OCI-LY7 (cell line): ENCODE data around the gene RAD51D. TPM values are rescaled to one million over a fixed set of nuclear protein-coding genes. Genes with fewer than 3 reads are reported as not detected.

Experiments used
- Bru-seq: library from RNA; stranded (reverse); fragments of 400-500 nt; gene quantifications from one replicate; lab custom pipeline; 2021; lab: Mats Ljungman, UMichigan
- BruChase-seq, 2 experiments: library from RNA; stranded (reverse); fragments of 400-500 nt; gene quantifications; one replicate each; lab custom pipeline; 2021; lab: Mats Ljungman, UMichigan
- BruUV-seq: library from RNA; stranded (reverse); fragments of 400-500 nt; replicated peaks from 2 replicates; lab custom pipeline; 2021; lab: Mats Ljungman, UMichigan
- CTCF ChIA-PET: fragments of 300-600 bp; sonication (Branson Sonifier 250); formaldehyde crosslinking; loops from one replicate; lab custom pipeline; 2022; ENCODE audit warnings: antibody characterized with exemption; ENCODE audit not compliant: unreplicated experiment; lab: Charles Lee
- POLR2A ChIA-PET: fragments of 300-600 bp; sonication (Branson Sonifier 250); formaldehyde crosslinking; loops from one replicate; lab custom pipeline; 2022; ENCODE audit warnings: antibody characterized with exemption; lab: Charles Lee
- DNase-seq: peaks from one replicate; pipeline ENCODE4 v3.0.0-alpha.2; 2015; ENCODE audit warnings: low spot score
- H2AFZ ChIP-seq: fragments of 200-600 bp; sonication (generic), shearing (Covaris generic); 2 replicates; pipeline ENCODE4 v1.6.1; 2014; ENCODE audit warnings: mild to moderate bottlenecking, antibody characterized with exemption, low read length, moderate library complexity
- H3K27ac ChIP-seq: fragments of 200-600 bp; sonication (generic); 2 replicates; pipeline ENCODE4 v1.5.1; 2014; ENCODE audit warnings: mixed run types, low read depth, mild to moderate bottlenecking, moderate library complexity, low read length, inconsistent platforms; ENCODE audit not compliant: poor library complexity, severe bottlenecking
- H3K36me3 ChIP-seq: fragments of 200-600 bp; sonication (generic); 2 replicates; pipeline ENCODE4 v1.6.1; 2014; ENCODE audit warnings: mild to moderate bottlenecking, antibody characterized with exemption, low read length, moderate library complexity, mixed read lengths; ENCODE audit not compliant: insufficient read depth
- H3K4me1 ChIP-seq: fragments of 200-600 bp; sonication (generic); 2 replicates; pipeline ENCODE4 v1.5.1; 2014; ENCODE audit warnings: mild to moderate bottlenecking, low read length; ENCODE audit not compliant: insufficient read depth, poor library complexity, severe bottlenecking
- H3K4me2 ChIP-seq: fragments of 200-600 bp; sonication (generic); 2 replicates; pipeline ENCODE4 v1.6.1; 2014; ENCODE audit warnings: mild to moderate bottlenecking, low read length
- H3K4me3 ChIP-seq: fragments of 200-600 bp; sonication (generic); 2 replicates; pipeline ENCODE4 v1.5.1; 2014; ENCODE audit warnings: mild to moderate bottlenecking, low read depth, low read length; ENCODE audit not compliant: poor library complexity, severe bottlenecking
- H3K79me2 ChIP-seq: fragments of 200-600 bp; sonication (generic); 2 replicates; pipeline ENCODE4 v1.6.1; 2016; ENCODE audit warnings: low read depth, mild to moderate bottlenecking, low read length, moderate library complexity, mixed read lengths; ENCODE audit not compliant: insufficient read depth
- H3K9me2 ChIP-seq: fragments of 200-600 bp; sonication (generic); 2 replicates; pipeline ENCODE4 v1.6.1; 2016; ENCODE audit warnings: mild to moderate bottlenecking, low read length, mixed read lengths; ENCODE audit not compliant: insufficient read depth
- H3K9me3 ChIP-seq: fragments of 200-600 bp; sonication (generic); 2 replicates; pipeline ENCODE4 v1.6.1; 2014; ENCODE audit warnings: mild to moderate bottlenecking, mixed run types, low read length, mixed read lengths
- H4K20me1 ChIP-seq: fragments of 200-600 bp; sonication (generic); 2 replicates; pipeline ENCODE4 v1.6.1; 2014; ENCODE audit warnings: mild to moderate bottlenecking, antibody characterized with exemption, low read length, moderate library complexity, mixed read lengths; ENCODE audit not compliant: insufficient read depth
- EZH2phosphoT487 ChIP-seq: fragments of 200-600 bp; sonication (generic); IDR thresholded peaks from 2 replicates; pipeline ENCODE4 v1.6.1; 2018; ENCODE audit warnings: low read depth, borderline replicate concordance, mild to moderate bottlenecking, mixed run types, antibody characterized with exemption, low read length, moderate library complexity, mixed read lengths
- intact Hi-C: fragments of 100-400 bp; cut with micrococcal nuclease; formaldehyde crosslinking; loops from one replicate; pipeline ENCODE4 v1.10.0; 2022; ENCODE audit not compliant: unreplicated experiment
- long read RNA-seq: library from polyadenylated mRNA; stranded (forward); transcript quantifications from one replicate; pipeline ENCODE4 v2.0.0, GENCODE V29; 2022
- total RNA-seq, 2 experiments: library from RNA; depleted of rRNA in 1 of 2; stranded (reverse); fragments of >200 nt in 1 of 2; shearing (Covaris generic) in 1 of 2; gene quantifications; 2 replicates each; pipeline ENCODE4 v1.2.3, GENCODE V29; 2014 to 2022
- TF ChIP-seq, protein P1 (sequence below): fragments of 200-600 bp; sonication (generic); conservative IDR thresholded peaks from 2 replicates; pipeline ENCODE4 v1.5.1; 2014; ENCODE audit warnings: mild to moderate bottlenecking, antibody characterized with exemption, low read length, moderate library complexity, mixed read lengths

Gene RAD51D
- total RNA-seq (2014; rRNA removed; shearing (Covaris generic)): 18.9 and 22.4 TPM in 2 replicates
- 35.0 and 40.6 TPM in 2 replicates for total RNA-seq (2022)
- Bru-seq, nascent RNA: percentile 73 among the genes with signal in this experiment
- BruChase-seq, experiment 1, labeled RNA remaining after a 6-hour chase: percentile 85 among the genes with signal in this experiment
- percentile 81 among the genes with signal in this experiment for BruChase-seq, experiment 2, labeled RNA remaining after a 2-hour chase
- long read RNA-seq, full-length matches to known transcripts: 43 of 69 reads
- long read RNA-seq, partial matches to known transcripts: 4 of 69 reads
- long read RNA-seq, other reads (novel, unspliced or antisense): 22 of 69 reads

DNA sequence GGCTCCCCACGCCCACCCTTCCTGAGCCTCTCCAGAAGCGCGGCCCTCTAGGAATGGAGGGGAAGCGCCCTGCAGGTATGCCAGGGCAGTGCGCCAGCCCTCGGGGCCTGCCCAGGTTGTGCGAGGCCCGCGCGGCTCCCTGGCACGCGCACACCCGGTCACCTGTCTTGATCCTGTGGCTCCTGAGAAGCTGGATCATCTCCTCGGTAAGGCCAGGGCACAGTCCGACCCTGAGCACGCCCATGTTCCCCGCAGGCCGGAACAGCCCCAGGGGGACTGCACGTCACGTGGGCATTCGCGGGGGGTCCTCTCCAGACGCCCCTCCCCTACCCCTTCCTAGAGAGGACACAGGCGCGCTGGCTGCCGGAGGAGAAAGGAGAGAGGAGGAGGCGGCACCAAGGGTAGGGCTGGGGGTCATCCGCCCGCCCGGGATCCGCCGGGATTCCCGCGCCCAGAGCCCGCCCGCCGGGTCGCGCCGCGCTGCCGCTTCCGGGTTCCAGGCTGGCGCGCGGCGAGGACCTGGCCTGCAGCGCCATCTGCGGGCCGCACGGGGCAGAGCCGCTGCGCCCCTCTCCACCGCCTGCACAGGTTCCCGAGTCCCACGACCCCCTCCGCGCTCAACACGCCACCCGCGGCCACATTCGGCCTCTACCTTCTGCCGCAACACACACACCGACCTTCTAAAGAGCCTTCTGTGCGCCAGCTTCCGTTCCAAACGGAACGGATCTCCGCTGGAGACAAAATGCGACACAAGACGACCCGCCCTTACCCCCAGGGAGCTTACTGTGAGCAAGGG, at the start of gene RAD51D:
RAD51D (minus strand) TSS at position 491 of the 796 bp plus-strand sequence; CDS start at position 244, 247 bp downstream.
- peak within 1 kb of the TSS; percentile 31 for H3K27ac ChIP-seq
- H3K4me2 ChIP-seq: peak within 1 kb of the TSS; percentile 81
- peaks cover 21% of the 10 kb centered on the region for H3K36me3 ChIP-seq
- peaks cover 15% of the 10 kb centered on the region; the same call in 1 of the 2 replicates for H3K79me2 ChIP-seq
- POLR2A ChIA-PET: interaction anchor here (0.9 to 1.4 kb wide), 4 partner anchors 13 to 138 kb away, joined by 3 to 4 read pairs (median 3); no protein-coding TSS in a partner anchor
- CTCF ChIA-PET: interaction anchor here (0.7 kb wide), 1 partner anchor 30 kb away, joined by 5 read pairs; no protein-coding TSS in a partner anchor
- H2AFZ ChIP-seq: peak within 1 kb of the TSS; percentile 85
- peak within 1 kb of the TSS; percentile 93 for H3K4me3 ChIP-seq
- no TSS peak for BruUV-seq
- no peaks in the 10 kb centered on the region for H3K9me2 ChIP-seq
- no peak for TF ChIP-seq EZH2phosphoT487
- TF ChIP-seq, protein P1, sequence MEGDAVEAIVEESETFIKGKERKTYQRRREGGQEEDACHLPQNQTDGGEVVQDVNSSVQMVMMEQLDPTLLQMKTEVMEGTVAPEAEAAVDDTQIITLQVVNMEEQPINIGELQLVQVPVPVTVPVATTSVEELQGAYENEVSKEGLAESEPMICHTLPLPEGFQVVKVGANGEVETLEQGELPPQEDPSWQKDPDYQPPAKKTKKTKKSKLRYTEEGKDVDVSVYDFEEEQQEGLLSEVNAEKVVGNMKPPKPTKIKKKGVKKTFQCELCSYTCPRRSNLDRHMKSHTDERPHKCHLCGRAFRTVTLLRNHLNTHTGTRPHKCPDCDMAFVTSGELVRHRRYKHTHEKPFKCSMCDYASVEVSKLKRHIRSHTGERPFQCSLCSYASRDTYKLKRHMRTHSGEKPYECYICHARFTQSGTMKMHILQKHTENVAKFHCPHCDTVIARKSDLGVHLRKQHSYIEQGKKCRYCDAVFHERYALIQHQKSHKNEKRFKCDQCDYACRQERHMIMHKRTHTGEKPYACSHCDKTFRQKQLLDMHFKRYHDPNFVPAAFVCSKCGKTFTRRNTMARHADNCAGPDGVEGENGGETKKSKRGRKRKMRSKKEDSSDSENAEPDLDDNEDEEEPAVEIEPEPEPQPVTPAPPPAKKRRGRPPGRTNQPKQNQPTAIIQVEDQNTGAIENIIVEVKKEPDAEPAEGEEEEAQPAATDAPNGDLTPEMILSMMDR: peak; percentile 90
- intact Hi-C loops: loop anchor here (1.0 to 10.0 kb wide), 6 partner anchors 31 to 695 kb away; partner anchors contain the start of gene LIG3
- no peaks in the 10 kb centered on the region for H3K9me3 ChIP-seq
- H3K4me1 ChIP-seq: peaks cover 10% of the 10 kb centered on the region
- H4K20me1 ChIP-seq: no peaks in the 10 kb centered on the region
- peak; percentile 87 for DNase-seq

GRCh38 chr17:35167666-35168065, 48.0 kb upstream of the RAD51D start:
- no peak for DNase-seq
- H3K36me3 ChIP-seq: no peaks in the 10 kb centered on the region
- CTCF ChIA-PET: no interaction called here
- POLR2A ChIA-PET: no interaction called here
- no TSS peak for BruUV-seq
- H3K9me2 ChIP-seq: no peaks in the 10 kb centered on the region
- intact Hi-C loops: no loop called here
- no peak overlapping the region for H3K4me2 ChIP-seq
- TF ChIP-seq, protein P1: no peak
- no peak for TF ChIP-seq EZH2phosphoT487
- H3K79me2 ChIP-seq: no peaks in the 10 kb centered on the region
- no peak overlapping the region for H2AFZ ChIP-seq
- no peaks in the 10 kb centered on the region for H3K4me1 ChIP-seq
- no peak overlapping the region for H3K27ac ChIP-seq
- H3K4me3 ChIP-seq: no peak overlapping the region
- no peaks in the 10 kb centered on the region for H3K9me3 ChIP-seq
- H4K20me1 ChIP-seq: no peaks in the 10 kb centered on the region
